HEK293 (cell line): ENCODE results near the gene C9orf152.

Experiments
- CTCF ChIA-PET: fragments of 350-600 bp; formaldehyde crosslinking; extraction: SDS; loops from one replicate; lab custom pipeline; 2021; ENCODE audit warnings: antibody characterized with exemption; lab: Yijun Ruan, JAX
- POLR2A ChIA-PET: fragments of 300-600 bp; formaldehyde crosslinking; extraction: SDS; loops from one replicate; lab custom pipeline; 2020; ENCODE audit warnings: antibody characterized with exemption, inconsistent platforms; lab: Yijun Ruan, JAX
- H3K27ac ChIP-seq: fragments of 200-500 bp; sonication (Bioruptor generic); 2 replicates; pipeline ENCODE4 v1.5.1; 2014; ENCODE audit warnings: low read depth, low read length, control low read depth, inconsistent platforms; ENCODE audit errors: extremely low read depth
- H3K36me3 ChIP-seq, 2 experiments: fragments of 200-500 bp in 1 of 2; sonication (Bioruptor generic) in 1 of 2; 1 replicate in 1 of 2; 2 replicates in 1 of 2; pipeline ENCODE4 v1.5.1; 2014 to 2017; ENCODE audit warnings: inconsistent platforms in 2 of 2, low read length in 2 of 2; ENCODE audit not compliant: control insufficient read depth in 2 of 2, insufficient read depth in 1 of 2
- H3K4me1 ChIP-seq: fragments of 200-500 bp; sonication (Bioruptor generic); 2 replicates; pipeline ENCODE4 v1.5.1; 2014; ENCODE audit warnings: mild to moderate bottlenecking, low read length, inconsistent platforms; ENCODE audit not compliant: control insufficient read depth, insufficient read depth
- H3K4me3 ChIP-seq: 2 replicates; pipeline ENCODE4 v1.5.1; 2011; ENCODE audit warnings: low read depth, mild to moderate bottlenecking, control low read depth, low read length, moderate library complexity
- H3K9me3 ChIP-seq: fragments of 200-500 bp; sonication (Bioruptor generic); 2 replicates; pipeline ENCODE4 v1.5.1; 2014; ENCODE audit warnings: low read depth, low read length, inconsistent platforms; ENCODE audit not compliant: control insufficient read depth, insufficient read depth
- ATF2 ChIP-seq: fragments of 450-650 bp; formaldehyde crosslinking; IDR thresholded peaks from 2 replicates; pipeline ENCODE4 v1.5.1; 2016; ENCODE audit warnings: missing biosample characterization, missing genetic modification characterization, low read depth
- CTCF ChIP-seq: fragments of 450-650 bp; formaldehyde crosslinking; IDR thresholded peaks from 2 replicates; pipeline ENCODE4 v1.5.1; 2016; ENCODE audit warnings: missing biosample characterization, missing genetic modification characterization
- FEZF1 ChIP-seq: fragments of 450-650 bp; formaldehyde crosslinking; IDR thresholded peaks from 2 replicates; pipeline ENCODE4 v1.5.1; 2016; ENCODE audit warnings: missing biosample characterization, missing genetic modification characterization
- GLI2 ChIP-seq: fragments of 450-650 bp; formaldehyde crosslinking; IDR thresholded peaks from 2 replicates; pipeline ENCODE4; 2017; ENCODE audit warnings: missing biosample characterization, missing genetic modification characterization, low read depth, borderline replicate concordance
- GLIS1 ChIP-seq: fragments of 450-650 bp; formaldehyde crosslinking; IDR thresholded peaks from 2 replicates; pipeline ENCODE4 v1.5.1; 2016; ENCODE audit warnings: missing biosample characterization, missing genetic modification characterization
- GLIS2 ChIP-seq: fragments of 450-650 bp; formaldehyde crosslinking; IDR thresholded peaks from 2 replicates; pipeline ENCODE4 v1.5.1; 2016; ENCODE audit warnings: missing biosample characterization, missing genetic modification characterization
- SALL2 ChIP-seq: fragments of 450-650 bp; formaldehyde crosslinking; IDR thresholded peaks from 2 replicates; pipeline ENCODE4 v1.5.0; 2017; ENCODE audit warnings: missing biosample characterization, mild to moderate bottlenecking, missing genetic modification characterization, borderline replicate concordance
- SCRT2 ChIP-seq: fragments of 450-650 bp; formaldehyde crosslinking; IDR thresholded peaks from 2 replicates; pipeline ENCODE4 v1.5.1; 2016; ENCODE audit warnings: missing biosample characterization, missing genetic modification characterization
- SP7 ChIP-seq: fragments of 450-650 bp; formaldehyde crosslinking; IDR thresholded peaks from 2 replicates; pipeline ENCODE4 v1.5.1; 2016; ENCODE audit warnings: missing biosample characterization, missing genetic modification characterization
- ZBTB21 ChIP-seq: fragments of 450-650 bp; formaldehyde crosslinking; IDR thresholded peaks from 2 replicates; pipeline ENCODE4 v1.5.1; 2017; ENCODE audit warnings: missing biosample characterization, missing genetic modification characterization
- ZBTB44 ChIP-seq: fragments of 450-650 bp; IDR thresholded peaks from 2 replicates; pipeline ENCODE4 v1.5.1; 2018; ENCODE audit warnings: missing biosample characterization, mild to moderate bottlenecking, missing genetic modification characterization
- ZBTB48 ChIP-seq: fragments of 450-650 bp; formaldehyde crosslinking; IDR thresholded peaks from 2 replicates; pipeline ENCODE4 v1.5.1; 2016; ENCODE audit warnings: missing biosample characterization, missing genetic modification characterization
- ZBTB49 ChIP-seq: fragments of 450-650 bp; formaldehyde crosslinking; IDR thresholded peaks from 2 replicates; pipeline ENCODE4 v1.5.1; 2016; ENCODE audit warnings: missing biosample characterization, missing genetic modification characterization, low read depth
- ZFP3 ChIP-seq: fragments of 450-650 bp; formaldehyde crosslinking; IDR thresholded peaks from 2 replicates; pipeline ENCODE4 v1.5.1; 2016; ENCODE audit warnings: low read depth, missing biosample characterization, missing genetic modification characterization
- ZNF155 ChIP-seq: fragments of 450-650 bp; formaldehyde crosslinking; IDR thresholded peaks from 2 replicates; pipeline ENCODE4 v1.5.1; 2016; ENCODE audit warnings: missing biosample characterization, missing genetic modification characterization
- ZNF221 ChIP-seq: fragments of 450-650 bp; formaldehyde crosslinking; IDR thresholded peaks from 2 replicates; pipeline ENCODE4 v1.5.1; 2017; ENCODE audit warnings: missing biosample characterization, missing genetic modification characterization, borderline replicate concordance
- ZNF324 ChIP-seq: fragments of 450-650 bp; formaldehyde crosslinking; IDR thresholded peaks from 2 replicates; pipeline ENCODE4 v1.5.1; 2016; ENCODE audit warnings: missing biosample characterization, missing genetic modification characterization
- ZNF350 ChIP-seq: fragments of 450-650 bp; formaldehyde crosslinking; IDR thresholded peaks from 2 replicates; pipeline ENCODE4 v1.5.0; 2017; ENCODE audit warnings: missing biosample characterization, mild to moderate bottlenecking, missing genetic modification characterization
- ZNF394 ChIP-seq: fragments of 450-650 bp; formaldehyde crosslinking; IDR thresholded peaks from 2 replicates; pipeline ENCODE4 v1.5.1; 2016; ENCODE audit warnings: missing biosample characterization, missing genetic modification characterization, mild to moderate bottlenecking, moderate library complexity, borderline replicate concordance
- ZNF529 ChIP-seq: fragments of 450-650 bp; formaldehyde crosslinking; IDR thresholded peaks from 2 replicates; pipeline ENCODE4 v1.5.1; 2017; ENCODE audit warnings: missing genetic modification characterization, missing biosample characterization; ENCODE audit not compliant: insufficient replicate concordance
- ZNF544 ChIP-seq: fragments of 450-650 bp; formaldehyde crosslinking; IDR thresholded peaks from 2 replicates; pipeline ENCODE4 v1.5.0; 2017; ENCODE audit warnings: missing biosample characterization, missing genetic modification characterization
- ZNF561 ChIP-seq: fragments of 450-650 bp; IDR thresholded peaks from 2 replicates; pipeline ENCODE4 v1.5.1; 2018; ENCODE audit warnings: missing biosample characterization, missing genetic modification characterization, borderline replicate concordance
- ZNF629 ChIP-seq: fragments of 450-650 bp; formaldehyde crosslinking; IDR thresholded peaks from 2 replicates; pipeline ENCODE4 v1.5.1; 2017; ENCODE audit warnings: missing biosample characterization, missing genetic modification characterization
- ZNF670 ChIP-seq: fragments of 450-650 bp; formaldehyde crosslinking; IDR thresholded peaks from 2 replicates; pipeline ENCODE4 v1.5.1; 2016; ENCODE audit warnings: missing biosample characterization, missing genetic modification characterization, low read depth
- ZNF701 ChIP-seq: fragments of 450-650 bp; formaldehyde crosslinking; IDR thresholded peaks from 2 replicates; pipeline ENCODE4 v1.5.1; 2016; ENCODE audit warnings: missing biosample characterization, missing genetic modification characterization
- ZNF843 ChIP-seq: fragments of 450-650 bp; formaldehyde crosslinking; IDR thresholded peaks from 2 replicates; pipeline ENCODE4 v1.5.1; 2016; ENCODE audit warnings: missing biosample characterization, missing genetic modification characterization

C9orf152 gene

GRCh38 chr9:110241858-110242321 lies 33.9 kb upstream of the C9orf152 start:
- TF ChIP-seq ATF2 (tag by site-specific recombination) = peak; percentile 42; the same call in 1 of the 2 replicates
- TF ChIP-seq ZNF629 = peak; percentile 43; the same call in 1 of the 2 replicates
- peak; percentile 40; the same call in 1 of the 2 replicates for TF ChIP-seq ZBTB21 (tag by site-specific recombination)
- no peak for TF ChIP-seq ZNF529 (tag by site-specific recombination)
- TF ChIP-seq, all 188 proteins: peak for 3
- POLR2A ChIA-PET = interaction anchor here (1.9 kb wide), 1 partner anchor 15 kb away, joined by 14 read pairs; the partner anchor contains the start of gene TXN
- no peak overlapping the region for H3K27ac ChIP-seq
- no peaks in the 10 kb centered on the region for H3K9me3 ChIP-seq
- H3K4me3 ChIP-seq = no peak overlapping the region
- CTCF ChIA-PET = interaction anchor here (1.6 kb wide), 1 partner anchor 382 kb away, joined by 4 read pairs; no protein-coding TSS in a partner anchor
- H3K36me3 ChIP-seq = peaks cover 6 to 40% of the 10 kb centered on the region in 2 experiments
- H3K4me1 ChIP-seq = no peaks in the 10 kb centered on the region

GRCh38 chr9:110241260-110241857 lies 33.4 kb upstream of the C9orf152 start:
- no peaks in the 10 kb centered on the region for H3K9me3 ChIP-seq
- no peaks in the 10 kb centered on the region for H3K4me1 ChIP-seq
- no peak overlapping the region for H3K27ac ChIP-seq
- H3K4me3 ChIP-seq = no peak overlapping the region
- CTCF ChIA-PET = interaction anchor here (1.6 kb wide), 1 partner anchor 382 kb away, joined by 4 read pairs; no protein-coding TSS in a partner anchor
- TF ChIP-seq ZNF394 = no peak
- TF ChIP-seq GLIS2 (tag by site-specific recombination) = no peak
- no peak for TF ChIP-seq ZNF561 (tag by site-specific recombination)
- TF ChIP-seq ZFP3 = no peak
- no peak for TF ChIP-seq ZNF324 (tag by site-specific recombination)
- no peak for TF ChIP-seq ZNF843 (tag by site-specific recombination)
- TF ChIP-seq CTCF (tag by site-specific recombination) = no peak
- TF ChIP-seq SP7 = no peak
- no peak for TF ChIP-seq ZNF155 (tag by site-specific recombination)
- TF ChIP-seq ZNF670 (tag by site-specific recombination) = no peak
- TF ChIP-seq FEZF1 = no peak
- no peak for TF ChIP-seq SCRT2 (tag by site-specific recombination)
- no peak for TF ChIP-seq ZNF544 (tag by site-specific recombination)
- TF ChIP-seq ZNF221 = no peak
- TF ChIP-seq, all 188 proteins: peak for 0
- H3K36me3 ChIP-seq = peaks cover 6 to 35% of the 10 kb centered on the region in 2 experiments
- POLR2A ChIA-PET = interaction anchor here (0.6 to 1.9 kb wide), 2 partner anchors 11 to 15 kb away, joined by 3 to 14 read pairs; partner anchors contain the start of gene TXN

GRCh38 chr9:110240198-110240597 lies 32.2 kb upstream of the C9orf152 start:
- Histone ChIP-seq H3K4me3 (no peak overlapping the region), H3K27ac (no peak overlapping the region), H3K4me1 (no peaks in the 10 kb centered on the region), H3K9me3 (no peaks in the 10 kb centered on the region), H3K36me3 (peaks cover 6 to 26% of the 10 kb centered on the region in 2 experiments)
- POLR2A ChIA-PET = no interaction called here
- CTCF ChIA-PET = no interaction called here
- TF ChIP-seq ZBTB48 (tag by site-specific recombination) (no peak), ZNF701 (tag by site-specific recombination) (no peak), ZNF670 (tag by site-specific recombination) (no peak), GLIS1 (tag by site-specific recombination) (no peak), ZNF350 (no peak), SALL2 (tag by site-specific recombination) (no peak), ZBTB49 (tag by site-specific recombination) (no peak), ZBTB44 (tag by site-specific recombination) (no peak), GLI2 (tag by site-specific recombination) (no peak)
